ENCODE measurements around the gene CRYBA4.

Gene CRYBA4

GRCh38 chr22:26621663-26622062 is at the start of gene CRYBA4:
TSS of gene CRYBA4 (plus strand) at chr22:26621963. CDS start at chr22:26622597, 634 bp downstream.
- TF ChIP-seq, protein P1, sequence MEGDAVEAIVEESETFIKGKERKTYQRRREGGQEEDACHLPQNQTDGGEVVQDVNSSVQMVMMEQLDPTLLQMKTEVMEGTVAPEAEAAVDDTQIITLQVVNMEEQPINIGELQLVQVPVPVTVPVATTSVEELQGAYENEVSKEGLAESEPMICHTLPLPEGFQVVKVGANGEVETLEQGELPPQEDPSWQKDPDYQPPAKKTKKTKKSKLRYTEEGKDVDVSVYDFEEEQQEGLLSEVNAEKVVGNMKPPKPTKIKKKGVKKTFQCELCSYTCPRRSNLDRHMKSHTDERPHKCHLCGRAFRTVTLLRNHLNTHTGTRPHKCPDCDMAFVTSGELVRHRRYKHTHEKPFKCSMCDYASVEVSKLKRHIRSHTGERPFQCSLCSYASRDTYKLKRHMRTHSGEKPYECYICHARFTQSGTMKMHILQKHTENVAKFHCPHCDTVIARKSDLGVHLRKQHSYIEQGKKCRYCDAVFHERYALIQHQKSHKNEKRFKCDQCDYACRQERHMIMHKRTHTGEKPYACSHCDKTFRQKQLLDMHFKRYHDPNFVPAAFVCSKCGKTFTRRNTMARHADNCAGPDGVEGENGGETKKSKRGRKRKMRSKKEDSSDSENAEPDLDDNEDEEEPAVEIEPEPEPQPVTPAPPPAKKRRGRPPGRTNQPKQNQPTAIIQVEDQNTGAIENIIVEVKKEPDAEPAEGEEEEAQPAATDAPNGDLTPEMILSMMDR (conservative IDR thresholded peaks at IDR 0.05; ENCODE audit: control insufficient read depth, insufficient read depth, low read depth, low read length), result no peak

GRCh38 chr22:26573026-26573662 is 48.6 kb upstream of the CRYBA4 start:
- TF ChIP-seq, protein P1 (conservative IDR thresholded peaks at IDR 0.05; ENCODE audit: control insufficient read depth, insufficient read depth, low read depth, low read length), result no peak
- DNase-seq (ENCODE audit: low read depth), result no peak
- no peak overlapping the region for H3K4me3 ChIP-seq (ENCODE audit: control insufficient read depth, low read depth, low read length)

More at GRCh38 chr22:26621663-26622062, at the start of gene CRYBA4:
- no peak within 1 kb of the TSS for H3K4me3 ChIP-seq (ENCODE audit: control insufficient read depth, low read depth, low read length)
- DNase-seq (ENCODE audit: low read depth), result no peak

GRCh38 chr22:26574001-26574723 is 47.6 kb upstream of the CRYBA4 start:
- TF ChIP-seq, protein P1 (conservative IDR thresholded peaks at IDR 0.05; ENCODE audit: control insufficient read depth, insufficient read depth, low read depth, low read length), result no peak
- no peak overlapping the region for H3K4me3 ChIP-seq (ENCODE audit: control insufficient read depth, low read depth, low read length)

GRCh38 chr22:26576026-26576680 is 45.6 kb upstream of the CRYBA4 start:
- DNase-seq (ENCODE audit: low read depth), result no peak

More at GRCh38 chr22:26574001-26574723, 47.6 kb upstream of the CRYBA4 start:
- DNase-seq (ENCODE audit: low read depth), result no peak

DNA sequence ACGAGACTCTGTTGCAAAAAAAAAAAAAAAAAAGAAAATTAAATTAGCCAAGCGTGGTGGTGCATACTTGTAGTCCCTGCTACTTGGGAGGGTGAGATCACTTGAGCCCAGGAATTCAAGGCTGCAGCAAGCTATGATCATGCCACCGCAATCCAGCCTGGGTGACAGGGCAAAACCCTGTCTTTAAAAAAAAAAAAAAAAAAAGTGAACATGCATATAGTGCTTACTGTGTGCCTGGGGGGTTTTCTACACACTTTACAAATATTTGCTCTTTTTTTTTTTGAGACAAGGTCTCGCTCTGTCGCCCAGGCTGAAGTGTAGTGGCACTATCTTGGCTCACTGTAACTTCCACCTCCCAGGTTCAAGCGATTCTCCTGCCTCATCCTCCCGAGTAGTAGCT is 44.7 kb upstream of the CRYBA4 start:
- DNase-seq (ENCODE audit: low read depth), result no peak
- TF ChIP-seq, protein P1 (conservative IDR thresholded peaks at IDR 0.05; ENCODE audit: control insufficient read depth, insufficient read depth, low read depth, low read length), result no peak

More at GRCh38 chr22:26576026-26576680, 45.6 kb upstream of the CRYBA4 start:
- TF ChIP-seq, protein P1 (conservative IDR thresholded peaks at IDR 0.05; ENCODE audit: control insufficient read depth, insufficient read depth, low read depth, low read length), result no peak
- no peak overlapping the region for H3K4me3 ChIP-seq (ENCODE audit: control insufficient read depth, low read depth, low read length)

GRCh38 chr22:26579331-26579886 is 42.4 kb upstream of the CRYBA4 start:
- TF ChIP-seq, protein P1 (conservative IDR thresholded peaks at IDR 0.05; ENCODE audit: control insufficient read depth, insufficient read depth, low read depth, low read length), result no peak
- no peak for DNase-seq (ENCODE audit: low read depth)
- no peak overlapping the region for H3K4me3 ChIP-seq (ENCODE audit: control insufficient read depth, low read depth, low read length)

More for the DNA sequence above, 44.7 kb upstream of the CRYBA4 start:
- H3K4me3 ChIP-seq (ENCODE audit: control insufficient read depth, low read depth, low read length), result no peak overlapping the region
